DOHH2 (cell line): Measurements from ENCODE around the gene LENG8.

Experiments
- H3F3A ChIP-seq: fragments of 200-600 bp; sonication (generic), shearing (Covaris generic); 2 replicates; pipeline ENCODE4 v1.6.0; 2016; ENCODE audit warnings: antibody characterized with exemption, mild to moderate bottlenecking; ENCODE audit not compliant: control insufficient read depth, insufficient read depth
- H3K27ac ChIP-seq: fragments of 200-600 bp; sonication (generic); 2 replicates; pipeline ENCODE4 v1.5.1; 2014; ENCODE audit warnings: low read depth, mild to moderate bottlenecking, low read length, moderate library complexity
- H3K27me3 ChIP-seq: fragments of 200-600 bp; sonication (generic); 2 replicates; pipeline ENCODE4 v1.6.1; 2014; ENCODE audit warnings: mild to moderate bottlenecking, low read length, mixed read lengths; ENCODE audit not compliant: control insufficient read depth
- H3K36me3 ChIP-seq: fragments of 200-600 bp; sonication (generic); 2 replicates; pipeline ENCODE4 v1.6.1; 2014; ENCODE audit warnings: mild to moderate bottlenecking, low read length, moderate library complexity, mixed read lengths; ENCODE audit not compliant: control insufficient read depth
- H3K4me1 ChIP-seq: fragments of 200-600 bp; sonication (generic); 2 replicates; pipeline ENCODE4 v1.6.1; 2014; ENCODE audit warnings: mild to moderate bottlenecking, low read length, mixed read lengths; ENCODE audit not compliant: control insufficient read depth
- H3K4me2 ChIP-seq: fragments of 200-600 bp; sonication (generic); 2 replicates; pipeline ENCODE4 v1.6.0; 2014; ENCODE audit warnings: mild to moderate bottlenecking, low read length, moderate library complexity
- H3K4me3 ChIP-seq: fragments of 200-600 bp; sonication (generic); 2 replicates; pipeline ENCODE4 v1.5.1; 2014; ENCODE audit warnings: mild to moderate bottlenecking, low read length, mixed read lengths
- H3K79me2 ChIP-seq: fragments of 200-600 bp; sonication (generic); 2 replicates; pipeline ENCODE4 v1.6.1; 2014; ENCODE audit warnings: mild to moderate bottlenecking, low read length, mixed read lengths; ENCODE audit not compliant: control insufficient read depth
- H3K9me2 ChIP-seq: fragments of 200-600 bp; sonication (generic); replicated peaks from 2 replicates; pipeline ENCODE4 v1.6.1; 2014; ENCODE audit warnings: mild to moderate bottlenecking, low read length, mixed read lengths; ENCODE audit not compliant: control insufficient read depth
- H3K9me3 ChIP-seq: fragments of 200-600 bp; sonication (generic); 2 replicates; pipeline ENCODE4 v1.6.1; 2014; ENCODE audit warnings: antibody characterized with exemption, low read length, mixed read lengths; ENCODE audit not compliant: control insufficient read depth, insufficient read depth
- H4K20me1 ChIP-seq: fragments of 200-600 bp; sonication (generic); 2 replicates; pipeline ENCODE4 v1.6.0; 2014; ENCODE audit warnings: low read depth, mild to moderate bottlenecking, antibody characterized with exemption, low read length, moderate library complexity; ENCODE audit not compliant: control insufficient read depth, insufficient read depth
- EZH2phosphoT487 ChIP-seq: fragments of 200-600 bp; sonication (generic); IDR thresholded peaks from 2 replicates; pipeline ENCODE4 v1.6.1; 2017; ENCODE audit warnings: borderline replicate concordance, mild to moderate bottlenecking, antibody characterized with exemption, low read length, moderate library complexity, mixed read lengths
- TF ChIP-seq, protein P1 (sequence below): fragments of 200-600 bp; sonication (generic); IDR thresholded peaks from one replicate; pipeline ENCODE4 v1.5.1; 2014; ENCODE audit warnings: antibody characterized with exemption, mild to moderate bottlenecking, low read depth, low read length; ENCODE audit not compliant: poor library complexity, severe bottlenecking

Gene LENG8

DNA sequence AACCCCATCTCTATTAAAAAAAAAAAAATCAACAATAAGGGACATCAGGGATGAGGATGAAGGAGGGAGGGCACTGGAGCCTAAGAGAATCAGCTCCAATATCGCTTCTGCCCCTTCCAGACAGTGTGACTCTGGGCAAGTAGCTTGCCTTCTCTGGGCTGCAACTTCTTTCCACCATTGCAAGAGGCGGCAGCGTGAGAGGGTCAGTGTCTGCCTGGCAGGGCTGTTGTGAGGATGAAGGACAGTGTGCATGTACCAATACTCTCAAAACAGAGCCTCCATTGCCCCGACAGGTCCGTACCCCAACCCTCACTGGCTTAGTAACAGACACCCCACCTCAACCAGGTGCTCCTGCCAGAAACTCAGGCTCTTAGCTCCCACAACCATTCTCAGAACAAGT is 15.3 kb upstream of the LENG8 start:
- H4K20me1 ChIP-seq = peaks cover 8% of the 10 kb centered on the region
- TF ChIP-seq, protein P1, sequence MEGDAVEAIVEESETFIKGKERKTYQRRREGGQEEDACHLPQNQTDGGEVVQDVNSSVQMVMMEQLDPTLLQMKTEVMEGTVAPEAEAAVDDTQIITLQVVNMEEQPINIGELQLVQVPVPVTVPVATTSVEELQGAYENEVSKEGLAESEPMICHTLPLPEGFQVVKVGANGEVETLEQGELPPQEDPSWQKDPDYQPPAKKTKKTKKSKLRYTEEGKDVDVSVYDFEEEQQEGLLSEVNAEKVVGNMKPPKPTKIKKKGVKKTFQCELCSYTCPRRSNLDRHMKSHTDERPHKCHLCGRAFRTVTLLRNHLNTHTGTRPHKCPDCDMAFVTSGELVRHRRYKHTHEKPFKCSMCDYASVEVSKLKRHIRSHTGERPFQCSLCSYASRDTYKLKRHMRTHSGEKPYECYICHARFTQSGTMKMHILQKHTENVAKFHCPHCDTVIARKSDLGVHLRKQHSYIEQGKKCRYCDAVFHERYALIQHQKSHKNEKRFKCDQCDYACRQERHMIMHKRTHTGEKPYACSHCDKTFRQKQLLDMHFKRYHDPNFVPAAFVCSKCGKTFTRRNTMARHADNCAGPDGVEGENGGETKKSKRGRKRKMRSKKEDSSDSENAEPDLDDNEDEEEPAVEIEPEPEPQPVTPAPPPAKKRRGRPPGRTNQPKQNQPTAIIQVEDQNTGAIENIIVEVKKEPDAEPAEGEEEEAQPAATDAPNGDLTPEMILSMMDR = no peak
- TF ChIP-seq EZH2phosphoT487 = no peak
- H3K36me3 ChIP-seq = no peaks in the 10 kb centered on the region
- H3K9me3 ChIP-seq = no peaks in the 10 kb centered on the region
- peaks cover 13% of the 10 kb centered on the region for H3K27me3 ChIP-seq
- H3K9me2 ChIP-seq = no peaks in the 10 kb centered on the region
- peaks cover 2% of the 10 kb centered on the region; the same call in 1 of the 2 replicates for H3K4me1 ChIP-seq
- no peaks in the 10 kb centered on the region for H3K79me2 ChIP-seq
- H3K4me3 ChIP-seq = no peak overlapping the region
- H3K27ac ChIP-seq = no peak overlapping the region
- no peak overlapping the region for H3K4me2 ChIP-seq
- H3F3A ChIP-seq = no peaks in the 10 kb centered on the region

GRCh38 chr19:54434112-54434872 is 14.7 kb upstream of the LENG8 start:
- H3K79me2 ChIP-seq = no peaks in the 10 kb centered on the region
- TF ChIP-seq EZH2phosphoT487 = no peak
- TF ChIP-seq, protein P1 = no peak
- H3K4me3 ChIP-seq = no peak overlapping the region
- no peak overlapping the region for H3K27ac ChIP-seq
- peaks cover 10% of the 10 kb centered on the region for H4K20me1 ChIP-seq
- H3K4me1 ChIP-seq = peaks cover 2% of the 10 kb centered on the region; the same call in 1 of the 2 replicates
- no peak overlapping the region for H3K4me2 ChIP-seq
- peaks cover 11% of the 10 kb centered on the region for H3K27me3 ChIP-seq
- H3K9me2 ChIP-seq = no peaks in the 10 kb centered on the region
- peaks cover 4% of the 10 kb centered on the region; the same call in 1 of the 2 replicates for H3K36me3 ChIP-seq
- H3K9me3 ChIP-seq = no peaks in the 10 kb centered on the region
- no peaks in the 10 kb centered on the region for H3F3A ChIP-seq

DNA sequence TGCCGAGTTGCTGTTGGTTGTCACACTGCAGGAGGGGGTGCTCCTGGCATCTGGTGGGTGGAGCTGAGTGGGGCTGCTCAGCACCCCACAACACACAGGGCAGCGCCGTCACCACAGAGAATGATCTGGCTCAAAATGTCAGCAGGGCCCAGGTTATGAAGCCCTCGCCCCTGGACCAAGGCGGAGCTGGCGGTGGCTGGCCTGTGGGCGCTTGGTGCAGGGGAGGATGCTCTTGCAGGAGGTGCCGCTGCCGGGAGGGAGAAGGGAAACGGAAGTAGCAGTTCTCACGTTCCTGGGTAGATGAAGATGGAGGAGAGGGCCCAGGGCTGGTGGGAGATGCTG is 14.2 kb upstream of the LENG8 start:
- Histone ChIP-seq H3K4me2 (no peak overlapping the region), H3K79me2 (no peaks in the 10 kb centered on the region), H3K9me3 (no peaks in the 10 kb centered on the region), H3F3A (no peaks in the 10 kb centered on the region), H3K36me3 (peaks cover 4% of the 10 kb centered on the region; the same call in 1 of the 2 replicates), H4K20me1 (peaks cover 10% of the 10 kb centered on the region), H3K9me2 (no peaks in the 10 kb centered on the region), H3K4me1 (peaks cover 2% of the 10 kb centered on the region; the same call in 1 of the 2 replicates), H3K27ac (no peak overlapping the region), H3K27me3 (peaks cover 6% of the 10 kb centered on the region), H3K4me3 (no peak overlapping the region)
- TF ChIP-seq, protein P1 = no peak
- TF ChIP-seq EZH2phosphoT487 = no peak
